ENCODE results near the gene TEX19. TPM values are rescaled to one million over a fixed set of nuclear protein-coding genes. Genes with fewer than 3 reads are reported as not detected.

TEX19 gene
- total and polyA plus RNA-seq, 2 of the 4 experiments (the other 2 are of a cell fraction), result under 0.01 to 0.03 TPM

DNA sequence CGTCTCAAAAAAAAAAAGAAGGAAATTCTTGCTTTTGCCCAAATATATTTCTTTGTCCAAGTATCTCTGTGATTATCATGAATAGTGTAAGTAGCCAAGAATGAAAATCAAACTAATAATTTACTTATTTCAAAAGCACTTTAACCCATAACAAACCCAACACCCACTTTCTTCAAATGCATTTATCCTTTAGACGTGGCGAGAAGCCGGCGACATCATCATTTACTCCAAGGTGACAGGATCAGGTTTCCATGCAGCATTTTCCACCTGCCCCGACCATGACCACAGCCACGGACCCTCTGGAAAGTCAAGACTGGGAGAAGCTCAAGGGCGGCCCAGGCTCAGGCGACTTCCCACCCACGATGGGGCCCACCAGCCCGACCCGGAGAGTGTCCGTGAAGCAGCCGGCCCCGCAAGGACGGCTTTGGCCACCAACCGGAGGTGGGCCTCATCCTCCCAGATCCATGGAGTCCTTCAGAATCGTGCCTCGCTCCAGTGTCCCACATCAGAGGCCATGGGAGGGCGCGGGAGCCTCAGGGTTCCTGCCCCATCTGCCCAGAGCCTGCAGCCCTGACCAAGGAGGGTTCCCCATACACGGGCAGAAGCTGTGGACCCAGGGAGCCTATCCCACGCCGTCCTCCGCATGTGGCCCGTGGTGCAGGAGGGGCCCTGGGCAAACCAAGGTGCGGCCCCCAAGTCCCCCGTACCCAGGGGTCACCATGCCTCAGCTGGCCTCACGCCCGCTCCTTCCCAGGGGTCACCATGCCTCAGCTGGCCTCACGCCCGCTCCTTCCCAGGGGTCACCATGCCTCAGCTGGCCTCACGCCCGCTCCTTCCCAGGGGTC is 31.2 kb downstream of the TEX19 start:
- H3K27me3 ChIP-seq (ENCODE audit: control insufficient read depth, insufficient read depth, low read length), result peaks cover 24% of the 10 kb centered on the region
- in situ Hi-C loops (cut with MboI; ENCODE audit: low sequenced_read_pairs), result no loop called here
- no peaks in the 10 kb centered on the region for H3K9me1 ChIP-seq (ENCODE audit: insufficient read depth, low read length)
- H2AK5ac ChIP-seq (ENCODE audit: low read depth, low read length), result no peak overlapping the region
- no peaks in the 10 kb centered on the region for H3K4me1 ChIP-seq (ENCODE audit: control insufficient read depth, insufficient read depth, low read length)
- no TSS peak for BruUV-seq (replicated peaks)
- H3K9ac ChIP-seq (ENCODE audit: low read depth, low read length), result no peak overlapping the region
- H4K20me1 ChIP-seq (ENCODE audit: insufficient read depth, low read length), result no peaks in the 10 kb centered on the region
- peak overlapping the region; percentile 51 for H2AFZ ChIP-seq (replicated peaks; ENCODE audit: low read length, poor library complexity)
- no peak for ATAC-seq (ENCODE audit: low read depth)
- H4K91ac ChIP-seq (ENCODE audit: insufficient read depth, low read depth, low read length), result no peak overlapping the region
- POLR2A ChIA-PET (ENCODE audit: unreplicated experiment), result no interaction called here
- H3K27ac ChIP-seq (ENCODE audit: insufficient read depth, low read length), result no peak overlapping the region
- CTCF ChIA-PET, result no interaction called here
- H2BK20ac ChIP-seq (ENCODE audit: low read depth, low read length), result no peak overlapping the region
- 91% methylated on average over 9 of the region's 34 CpGs; no CpG with 5 or more reads in 1 of the 2 experiments for WGBS, 2 experiments (ENCODE audit: extremely low coverage in 2 of 2, insufficient read length in 1 of 2)
- H2BK120ac ChIP-seq (ENCODE audit: low read depth, low read length), result no peak overlapping the region
- H3K18ac ChIP-seq (ENCODE audit: low read depth, low read length), result no peak overlapping the region
- H2AK9ac ChIP-seq (replicated peaks; ENCODE audit: low read depth, low read length, poor library complexity), result no peak overlapping the region
- no peak overlapping the region for H4K5ac ChIP-seq (ENCODE audit: low read depth, low read length)
- H3K79me1 ChIP-seq (ENCODE audit: low read depth in 1 of 2, low read length in 2 of 2), result no peaks in the 10 kb centered on the region
- H3K23ac ChIP-seq (ENCODE audit: low read depth, low read length), result no peak overlapping the region
- intact Hi-C loops (cut with micrococcal nuclease), result no loop called here
- dilution Hi-C loops (cut with HindIII; ENCODE audit: low sequenced_read_pairs, unreplicated experiment), result no loop called here
- H4K8ac ChIP-seq (ENCODE audit: low read depth in 2 of 2, low read length in 2 of 2), result no peak overlapping the region
- no peak for DNase-seq
- H3K56ac ChIP-seq (ENCODE audit: extremely low read depth, insufficient read depth, low read length), result no peak overlapping the region
- no peak overlapping the region for H3K14ac ChIP-seq (replicated peaks; ENCODE audit: low read depth, low read length)
- H3K9me3 ChIP-seq (ENCODE audit: control insufficient read depth, insufficient read depth, low read length), result no peaks in the 10 kb centered on the region
- no peak overlapping the region for H2BK15ac ChIP-seq (ENCODE audit: low read depth, low read length)
- no peak overlapping the region for H2BK5ac ChIP-seq (ENCODE audit: low read depth, low read length, poor library complexity, severe bottlenecking)
- H3K36me3 ChIP-seq (ENCODE audit: control insufficient read depth, insufficient read depth, low read length), result peaks cover 10% of the 10 kb centered on the region; the same call in 1 of the 2 replicates
- no peak overlapping the region for H3K4me2 ChIP-seq (ENCODE audit: low read depth, low read length)
- no peak overlapping the region for H3K4ac ChIP-seq (ENCODE audit: low read depth, low read length)
- H3K4me3 ChIP-seq (ENCODE audit: insufficient read depth, low read depth, low read length), result no peak overlapping the region
- TF ChIP-seq USF2 (IDR thresholded peaks at IDR 0.05; ENCODE audit: low read depth, low read length) (no peak), RAD21 (IDR thresholded peaks at IDR 0.05; ENCODE audit: low read length) (no peak), CHD1 (IDR thresholded peaks at IDR 0.05; ENCODE audit: low read depth, low read length) (no peak), FOS (IDR thresholded peaks at IDR 0.05; ENCODE audit: low read depth, low read length) (no peak), BHLHE40 (IDR thresholded peaks at IDR 0.05; ENCODE audit: low read depth, low read length) (no peak), SMC3 (IDR thresholded peaks at IDR 0.05; ENCODE audit: low read depth, low read length) (no peak), CEBPB (IDR thresholded peaks at IDR 0.05; ENCODE audit: low read depth, low read length) (no peak), MXI1 (IDR thresholded peaks at IDR 0.05; ENCODE audit: borderline replicate concordance, low read depth, low read length) (no peak), MAFK (IDR thresholded peaks at IDR 0.05; ENCODE audit: low read depth, low read length) (no peak), MAZ (IDR thresholded peaks at IDR 0.05; ENCODE audit: borderline replicate concordance, low read depth, low read length) (no peak), POLR2A (IDR thresholded peaks at IDR 0.05; ENCODE audit: low read depth, low read length) (no peak), RFX5 (IDR thresholded peaks at IDR 0.05; ENCODE audit: low read depth, low read length) (no peak), NFE2L2 (IDR thresholded peaks at IDR 0.05; ENCODE audit: low read depth, low read length) (no peak)
- TF ChIP-seq, protein P1, sequence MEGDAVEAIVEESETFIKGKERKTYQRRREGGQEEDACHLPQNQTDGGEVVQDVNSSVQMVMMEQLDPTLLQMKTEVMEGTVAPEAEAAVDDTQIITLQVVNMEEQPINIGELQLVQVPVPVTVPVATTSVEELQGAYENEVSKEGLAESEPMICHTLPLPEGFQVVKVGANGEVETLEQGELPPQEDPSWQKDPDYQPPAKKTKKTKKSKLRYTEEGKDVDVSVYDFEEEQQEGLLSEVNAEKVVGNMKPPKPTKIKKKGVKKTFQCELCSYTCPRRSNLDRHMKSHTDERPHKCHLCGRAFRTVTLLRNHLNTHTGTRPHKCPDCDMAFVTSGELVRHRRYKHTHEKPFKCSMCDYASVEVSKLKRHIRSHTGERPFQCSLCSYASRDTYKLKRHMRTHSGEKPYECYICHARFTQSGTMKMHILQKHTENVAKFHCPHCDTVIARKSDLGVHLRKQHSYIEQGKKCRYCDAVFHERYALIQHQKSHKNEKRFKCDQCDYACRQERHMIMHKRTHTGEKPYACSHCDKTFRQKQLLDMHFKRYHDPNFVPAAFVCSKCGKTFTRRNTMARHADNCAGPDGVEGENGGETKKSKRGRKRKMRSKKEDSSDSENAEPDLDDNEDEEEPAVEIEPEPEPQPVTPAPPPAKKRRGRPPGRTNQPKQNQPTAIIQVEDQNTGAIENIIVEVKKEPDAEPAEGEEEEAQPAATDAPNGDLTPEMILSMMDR (conservative IDR thresholded peaks at IDR 0.05; ENCODE audit: low read depth, low read length), result no peak
- TF ChIP-seq, protein P2, sequence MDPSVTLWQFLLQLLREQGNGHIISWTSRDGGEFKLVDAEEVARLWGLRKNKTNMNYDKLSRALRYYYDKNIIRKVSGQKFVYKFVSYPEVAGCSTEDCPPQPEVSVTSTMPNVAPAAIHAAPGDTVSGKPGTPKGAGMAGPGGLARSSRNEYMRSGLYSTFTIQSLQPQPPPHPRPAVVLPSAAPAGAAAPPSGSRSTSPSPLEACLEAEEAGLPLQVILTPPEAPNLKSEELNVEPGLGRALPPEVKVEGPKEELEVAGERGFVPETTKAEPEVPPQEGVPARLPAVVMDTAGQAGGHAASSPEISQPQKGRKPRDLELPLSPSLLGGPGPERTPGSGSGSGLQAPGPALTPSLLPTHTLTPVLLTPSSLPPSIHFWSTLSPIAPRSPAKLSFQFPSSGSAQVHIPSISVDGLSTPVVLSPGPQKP (IDR thresholded peaks at IDR 0.05; ENCODE audit: borderline replicate concordance, low read depth, low read length), result no peak

All from IMR-90 (cell line).